Stomach (tissue), 9 donors: Measurements from ENCODE around the gene SSBP3. TPM values are rescaled to one million over a fixed set of nuclear protein-coding genes. Genes with fewer than 3 reads are reported as not detected.
A peak's percentile ranks its signal among the peaks of the same experiment; 100 is the strongest.

ENCODE experiments used
- DNase-seq, 2 donors: peaks; one replicate each; pipeline versions ENCODE4 v3.0.0 to v3.0.0-alpha.2; 2013 to 2019
- H3K27ac ChIP-seq, 5 donors: fragments of 200-600 bp in 4 of 5; sonication (generic) in 4 of 5; one replicate each; pipeline ENCODE4 v1.5.1; 2013 to 2019; ENCODE audit warnings: mild to moderate bottlenecking in 1 of 5, moderate library complexity in 1 of 5
- H3K27me3 ChIP-seq, 3 donors: fragments of 200-600 bp; sonication (generic); one replicate each; pipeline ENCODE4 v1.5.1; 2017 to 2019; ENCODE audit warnings: mixed run types in 1 of 3
- H3K36me3 ChIP-seq, 4 donors: fragments of 200-600 bp; sonication (generic); 1 replicate in 3 of 4; 2 replicates in 1 of 4; pipeline ENCODE4 v1.5.1; 2016 to 2019
- H3K4me1 ChIP-seq, 4 donors: fragments of 200-600 bp; sonication (generic); one replicate each; pipeline ENCODE4 v1.5.1; 2016 to 2019
- H3K4me3 ChIP-seq, 4 donors: fragments of 200-600 bp; sonication (generic) in 3 of 4; one replicate each; pipeline ENCODE4 v1.5.1; 2016 to 2019; ENCODE audit warnings: mild to moderate bottlenecking in 1 of 4
- H3K9me3 ChIP-seq, 4 donors: fragments of 200-600 bp; sonication (generic); one replicate each; pipeline ENCODE4 v1.5.1; 2016 to 2019
- EP300 ChIP-seq: sonication (generic); formaldehyde crosslinking; IDR thresholded peaks from one replicate; pipeline ENCODE4 v1.6.1; 2017; ENCODE audit warnings: antibody characterized with exemption
- POLR2A ChIP-seq, 4 donors: fragments of 450-650 bp; IDR thresholded peaks; one replicate each; pipeline ENCODE4 v1.6.1; 2016; ENCODE audit warnings: antibody characterized with exemption in 4 of 4, control low read depth in 2 of 4, mild to moderate bottlenecking in 1 of 4, moderate library complexity in 1 of 4
- POLR2AphosphoS5 ChIP-seq, 3 donors: sonication (generic); formaldehyde crosslinking; IDR thresholded peaks; one replicate each; pipeline ENCODE4 v1.6.1; 2016; ENCODE audit warnings: antibody characterized with exemption in 3 of 3
- WGBS, 5 donors: extraction: QIAGEN DNeasy Blood & Tissue Kit in 3 of 5; methylation state at CpG; one replicate each; pipeline versions ENCODE4 v1.1.5 to v1.1.7; 2013 to 2018; 5-methylcytosine and 5-hydroxymethylcytosine counted together
- intact Hi-C: fragments of 100-400 bp; cut with DNase I; formaldehyde crosslinking; loops from one replicate; pipeline ENCODE4 v1.15.1; 2023; ENCODE audit warnings: low total_unique reads
- polyA plus RNA-seq, 3 donors: library from polyadenylated mRNA; stranded (reverse); fragments of 200-250 nt; gene quantifications; one replicate each; pipeline ENCODE4 v1.2.3, GENCODE V29; 2013
- total RNA-seq, 5 donors: library from RNA; depleted of rRNA; stranded (reverse); fragments of >200 nt; gene quantifications; one replicate each; pipeline versions ENCODE4 v1.1.0 to v1.2.3, GENCODE V29; 2014 to 2016
- TF ChIP-seq, protein P1 (sequence below), 7 experiments: fragments of 450-650 bp in 4 of 7; fragments of 200-600 bp in 3 of 7; sonication (generic) in 3 of 7; IDR thresholded peaks; one replicate each; pipeline ENCODE4 v1.5.1; 2016 to 2019; ENCODE audit warnings: antibody characterized with exemption in 7 of 7, control low read depth in 2 of 7, mild to moderate bottlenecking in 1 of 7
- donor health status: healthy with polysubstance abuse.
- donor health status: Bipolar disorder and iron deficiency.
- donor health status: healthy.

The SSBP3 gene
- total and polyA plus RNA-seq, 8 donors: 4.3 to 100 (median 38.1) TPM

DNA sequence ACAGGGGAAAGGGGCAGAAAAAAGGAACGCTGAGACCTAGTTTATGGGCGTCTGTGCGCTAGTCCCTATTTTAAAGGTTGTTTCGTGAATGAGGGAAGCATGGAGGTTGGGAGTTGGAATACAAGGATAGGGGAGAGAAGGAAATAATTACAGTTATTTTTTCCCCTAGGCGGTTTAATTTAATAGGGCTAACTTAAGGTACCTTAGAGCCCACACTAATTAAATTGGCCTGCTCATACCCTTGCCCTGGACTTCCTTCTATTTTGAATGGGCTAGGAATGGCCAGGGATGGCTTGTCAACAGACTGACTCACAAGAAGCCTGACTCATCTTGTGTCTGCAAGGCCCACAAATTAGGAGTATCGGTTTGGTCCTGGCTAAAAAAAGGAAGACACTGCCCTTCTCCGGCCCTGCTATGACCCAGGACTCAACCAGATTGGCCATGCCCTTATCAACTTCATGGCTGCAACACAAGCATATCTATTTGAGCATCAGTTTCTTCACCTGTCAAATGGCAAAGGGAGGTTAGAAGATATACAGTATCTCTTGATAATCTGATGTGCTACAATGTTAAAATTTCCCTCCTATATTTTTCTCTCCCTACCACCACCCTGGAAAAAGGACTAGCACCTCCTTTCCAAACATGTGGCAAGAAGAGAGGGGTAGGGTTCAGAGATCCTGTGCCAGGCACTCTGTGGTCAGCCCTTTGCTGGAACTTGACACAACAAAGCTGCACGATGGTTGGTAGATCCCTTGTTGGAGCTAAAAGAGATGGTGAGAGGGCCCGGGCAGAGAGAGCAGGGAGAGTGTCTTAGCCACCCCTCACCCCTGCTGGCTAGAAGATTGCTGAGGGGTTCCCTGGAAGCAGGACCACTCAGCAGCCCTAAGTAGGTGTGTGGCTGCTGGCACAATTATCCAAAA is 2.2 kb upstream of the SSBP3 start:
- Histone ChIP-seq H3K36me3 (no peaks in the 10 kb centered on the region), H3K27ac (peak overlapping the region; percentile 57 to 97 (median 95)), H3K9me3 (no peaks in the 10 kb centered on the region), H3K4me3 (peak overlapping the region in 1 of 4 donors; percentile 19), H3K4me1 (peaks cover 33 to 55% (median 50%) of the 10 kb centered on the region in 4 donors), H3K27me3 (no peaks in the 10 kb centered on the region)
- WGBS, 5 donors: 44 to 62% (median 59%) methylated on average over 9 of the region's 9 CpGs
- DNase-seq: no peak
- intact Hi-C loops: loop anchor here (10.0 kb wide), 2 partner anchors 144 to 194 kb away; no protein-coding TSS in a partner anchor
- peak in 1 of 3 donors; percentile 47 for TF ChIP-seq POLR2AphosphoS5 (IDR thresholded peaks at IDR 0.05)
- TF ChIP-seq, protein P1, sequence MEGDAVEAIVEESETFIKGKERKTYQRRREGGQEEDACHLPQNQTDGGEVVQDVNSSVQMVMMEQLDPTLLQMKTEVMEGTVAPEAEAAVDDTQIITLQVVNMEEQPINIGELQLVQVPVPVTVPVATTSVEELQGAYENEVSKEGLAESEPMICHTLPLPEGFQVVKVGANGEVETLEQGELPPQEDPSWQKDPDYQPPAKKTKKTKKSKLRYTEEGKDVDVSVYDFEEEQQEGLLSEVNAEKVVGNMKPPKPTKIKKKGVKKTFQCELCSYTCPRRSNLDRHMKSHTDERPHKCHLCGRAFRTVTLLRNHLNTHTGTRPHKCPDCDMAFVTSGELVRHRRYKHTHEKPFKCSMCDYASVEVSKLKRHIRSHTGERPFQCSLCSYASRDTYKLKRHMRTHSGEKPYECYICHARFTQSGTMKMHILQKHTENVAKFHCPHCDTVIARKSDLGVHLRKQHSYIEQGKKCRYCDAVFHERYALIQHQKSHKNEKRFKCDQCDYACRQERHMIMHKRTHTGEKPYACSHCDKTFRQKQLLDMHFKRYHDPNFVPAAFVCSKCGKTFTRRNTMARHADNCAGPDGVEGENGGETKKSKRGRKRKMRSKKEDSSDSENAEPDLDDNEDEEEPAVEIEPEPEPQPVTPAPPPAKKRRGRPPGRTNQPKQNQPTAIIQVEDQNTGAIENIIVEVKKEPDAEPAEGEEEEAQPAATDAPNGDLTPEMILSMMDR (IDR thresholded peaks at IDR 0.05): no peak

- Histone ChIP-seq H3K36me3 (peaks cover 0 to under 1% (median 0%) of the 10 kb centered on the region in 4 donors), H3K9me3 (no peaks in the 10 kb centered on the region), H3K27me3 (no peaks in the 10 kb centered on the region), H3K27ac (peak overlapping the region; percentile 90 to 97 (median 95)), H3K4me1 (peaks cover 41 to 64% (median 55%) of the 10 kb centered on the region in 4 donors), H3K4me3 (peak overlapping the region; percentile 87 to 97 (median 94))
- TF ChIP-seq POLR2AphosphoS5 (IDR thresholded peaks at IDR 0.05): peak; percentile 47 to 71 (median 66)
- no peak for TF ChIP-seq POLR2A (IDR thresholded peaks at IDR 0.05)
- intact Hi-C loops: loop anchor here (10.0 kb wide), 2 partner anchors 143 to 193 kb away; no protein-coding TSS in a partner anchor
- 9 to 13% (median 11%) methylated on average over 15 of the region's 15 CpGs for whole genome bisulfite sequencing, 5 donors
- peak; percentile 75 to 95 for DNase-seq
Measured at GRCh38 chr1:54407404-54408146, 1.4 kb upstream of the SSBP3 start.

DNA sequence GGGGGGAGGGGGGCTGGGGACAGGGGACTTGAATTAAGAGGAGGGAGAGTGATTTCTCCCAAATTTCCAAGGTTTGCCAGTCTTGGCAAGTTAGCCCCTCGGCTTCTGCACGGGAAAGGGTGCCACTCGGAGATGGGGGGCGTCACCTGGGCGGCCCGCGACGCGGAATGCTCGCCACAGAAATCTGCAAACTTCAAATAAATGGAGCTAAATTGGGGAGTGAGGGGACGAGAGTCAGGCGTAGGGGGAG is 885 bp upstream of the SSBP3 start:
- H3K4me3 ChIP-seq: peak overlapping the region; percentile 87 to 97 (median 94)
- TF ChIP-seq, protein P1 (IDR thresholded peaks at IDR 0.05): no peak
- no peak for TF ChIP-seq POLR2A (IDR thresholded peaks at IDR 0.05)
- TF ChIP-seq POLR2AphosphoS5 (IDR thresholded peaks at IDR 0.05): no peak
- TF ChIP-seq EP300: no peak
- H3K36me3 ChIP-seq: peaks cover 0 to 5% (median 0%) of the 10 kb centered on the region in 4 donors
- no peak for DNase-seq
- peak overlapping the region; percentile 90 to 97 (median 95) for H3K27ac ChIP-seq
- 0 to 1% (median 0%) methylated on average over 12 of the region's 12 CpGs for WGBS, 5 donors
- H3K4me1 ChIP-seq: peaks cover 46 to 69% (median 60%) of the 10 kb centered on the region in 4 donors
- no peaks in the 10 kb centered on the region for H3K27me3 ChIP-seq
- intact Hi-C loops: loop anchor here (10.0 kb wide), 2 partner anchors 142 to 192 kb away; no protein-coding TSS in a partner anchor
- no peaks in the 10 kb centered on the region for H3K9me3 ChIP-seq

DNA sequence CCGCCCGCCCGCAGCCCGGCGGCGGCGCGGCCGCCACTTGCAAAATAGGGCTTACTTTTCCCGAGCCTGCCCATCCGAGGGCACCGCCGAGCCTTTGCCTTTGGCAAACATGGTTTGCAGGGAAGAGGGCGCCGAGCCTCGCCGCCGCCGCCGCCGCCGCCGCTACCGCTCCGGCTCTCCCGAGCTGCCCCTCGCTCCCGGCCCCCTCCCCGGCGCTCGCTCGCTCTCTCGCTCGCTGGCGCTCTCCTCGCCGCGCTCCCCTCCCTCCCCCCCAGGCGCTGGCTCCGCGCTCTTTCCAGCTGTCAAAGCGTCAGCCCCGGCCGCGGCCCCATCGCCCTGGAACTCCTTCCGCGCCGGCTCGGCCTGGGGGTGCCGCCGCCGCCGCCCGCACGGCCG is 298 bp downstream of the SSBP3 start:
- Histone ChIP-seq H3K27me3 (no peaks in the 10 kb centered on the region), H3K27ac (peak overlapping the region; percentile 82 to 96 (median 90)), H3K4me3 (peak overlapping the region; percentile 87 to 97 (median 94)), H3K4me1 (peaks cover 48 to 80% (median 72%) of the 10 kb centered on the region in 4 donors), H3K36me3 (peaks cover 0 to 16% (median 10%) of the 10 kb centered on the region in 4 donors), H3K9me3 (no peaks in the 10 kb centered on the region)
- 0 to 1% (median 0%) methylated on average over 10 to 56 of the region's 57 CpGs for WGBS, 5 donors
- intact Hi-C loops: loop anchor here (10.0 kb wide), 2 partner anchors 141 to 191 kb away; no protein-coding TSS in a partner anchor
- peak in 1 of 2 donors; percentile 42 for DNase-seq
- no peak for TF ChIP-seq POLR2A (IDR thresholded peaks at IDR 0.05)
- no peak for TF ChIP-seq POLR2AphosphoS5 (IDR thresholded peaks at IDR 0.05)
- no peak for TF ChIP-seq EP300
- TF ChIP-seq, protein P1 (IDR thresholded peaks at IDR 0.05): no peak
